Immature natural killer cell (primary cell): Measurements from ENCODE around the gene VTCN1. TPM values are rescaled to one million over a fixed set of nuclear protein-coding genes. Genes with fewer than 3 reads are reported as not detected.
"Not testable (repeated sequence)": the region's sequence is repeated elsewhere in the genome, so short reads cannot be mapped to it uniquely, and the experiment has no call there.

Source experiments
- DNase-seq, 3 donors: peaks; one replicate each; pipeline ENCODE4 v3.0.0; 2022; ENCODE audit warnings: mixed read lengths in 1 of 3
- H3K27ac Mint-ChIP-seq, 6 donors: one replicate each; pipeline ENCODE4 v1.8.0; 2020; ENCODE audit warnings: mixed read lengths in 6 of 6, mild to moderate bottlenecking in 5 of 6, inconsistent platforms in 4 of 6, moderate library complexity in 3 of 6
- H3K27me3 Mint-ChIP-seq, 3 donors: one replicate each; pipeline ENCODE4 v1.8.0; 2020 to 2021; ENCODE audit warnings: low read depth in 3 of 3, mild to moderate bottlenecking in 3 of 3, mixed read lengths in 3 of 3, moderate library complexity in 3 of 3, inconsistent platforms in 1 of 3
- H3K36me3 Mint-ChIP-seq, 3 donors: one replicate each; pipeline ENCODE4 v1.8.0; 2020; ENCODE audit warnings: mixed read lengths in 3 of 3, inconsistent platforms in 2 of 3, mild to moderate bottlenecking in 2 of 3
- H3K4me1 Mint-ChIP-seq, 2 donors: one replicate each; pipeline ENCODE4 v1.8.0; 2020; ENCODE audit warnings: inconsistent platforms in 2 of 2, mild to moderate bottlenecking in 2 of 2, mixed read lengths in 2 of 2, moderate library complexity in 1 of 2
- H3K4me3 Mint-ChIP-seq, 5 donors: one replicate each; pipeline ENCODE4 v1.8.0; 2020; ENCODE audit warnings: mild to moderate bottlenecking in 5 of 5, mixed read lengths in 5 of 5, inconsistent platforms in 3 of 5, moderate library complexity in 3 of 5
- H3K9me3 Mint-ChIP-seq, 6 donors: one replicate each; pipeline ENCODE4 v1.8.0; 2020; ENCODE audit warnings: mild to moderate bottlenecking in 6 of 6, mixed read lengths in 6 of 6, inconsistent platforms in 4 of 6, moderate library complexity in 3 of 6
- polyA plus RNA-seq, 3 donors: library from polyadenylated mRNA; unstranded; fragments of 300-500 nt; fragmentation: Illumina TruSeq; gene quantifications; one replicate each; pipeline ENCODE4 v1.2.3, GENCODE V29; 2021

Gene VTCN1
- not detected for polyA plus RNA-seq

GRCh38 chr1:117210831-117211261, at the start of gene VTCN1:
VTCN1 (minus strand) TSS chr1:117210927; CDS start chr1:117210855, 72 bp downstream.
- Mint-ChIP-seq H3K27ac (no peak within 1 kb of the TSS), H3K4me1 (no peaks in the 10 kb centered on the region), H3K4me3 (no peak within 1 kb of the TSS), H3K9me3 (no peaks in the 10 kb centered on the region), H3K36me3 (no peaks in the 10 kb centered on the region), H3K27me3 (peaks cover 3 to 10% (median 3%) of the 10 kb centered on the region in 3 donors)
- no peak for DNase-seq

DNA sequence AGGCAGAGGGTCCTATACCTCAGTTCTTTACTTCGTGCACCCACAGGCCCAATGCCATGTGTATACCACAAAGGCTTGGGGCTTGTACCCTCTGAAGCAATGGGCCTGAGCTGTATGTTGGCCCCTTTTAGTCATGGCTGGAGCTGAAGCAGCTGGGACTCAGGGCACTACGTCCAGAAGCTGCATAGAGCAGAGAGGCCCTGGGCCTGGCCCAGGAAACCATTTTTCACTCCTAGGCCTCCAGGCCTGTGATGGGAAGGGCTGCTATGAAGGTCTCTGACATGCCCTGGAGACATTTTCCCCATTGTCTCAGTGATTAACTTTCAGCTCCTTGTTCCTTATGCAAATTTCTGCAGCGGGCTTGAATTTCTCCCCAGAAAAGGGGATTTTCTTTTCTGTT, 48.1 kb upstream of the VTCN1 start:
- peaks cover 4 to 16% (median 5%) of the 10 kb centered on the region in 3 donors for H3K27me3 Mint-ChIP-seq
- peaks cover 0 to 4% (median 0%) of the 10 kb centered on the region in 6 donors for H3K9me3 Mint-ChIP-seq
- H3K4me1 Mint-ChIP-seq: no peaks in the 10 kb centered on the region
- no peak for DNase-seq
- no peaks in the 10 kb centered on the region for H3K36me3 Mint-ChIP-seq
- H3K27ac Mint-ChIP-seq: no peak overlapping the region
- H3K4me3 Mint-ChIP-seq: no peak overlapping the region

DNA sequence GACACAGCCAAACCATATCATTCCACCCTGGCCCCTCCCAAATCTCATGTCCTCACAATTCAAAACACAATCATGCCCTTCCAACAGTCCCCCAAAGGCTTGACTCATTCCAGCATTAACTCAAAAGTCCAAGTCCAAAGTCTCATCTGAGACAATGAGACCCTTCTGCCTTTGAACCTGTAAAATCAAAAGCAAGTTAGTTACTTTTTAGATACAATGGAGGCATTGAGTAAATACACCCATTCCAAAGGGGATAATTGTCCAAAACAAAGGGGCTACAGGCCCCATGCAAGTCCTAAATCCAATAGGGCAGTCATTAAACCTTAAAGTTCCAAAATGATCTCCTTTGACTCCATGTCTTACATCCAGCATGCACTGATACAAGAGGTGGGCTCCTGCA, 47.3 kb upstream of the VTCN1 start:
- H3K9me3 Mint-ChIP-seq, DNase-seq, H3K27ac Mint-ChIP-seq, H3K4me3 Mint-ChIP-seq, H3K36me3 Mint-ChIP-seq, H3K4me1 Mint-ChIP-seq: not testable (repeated sequence)
- H3K27me3 Mint-ChIP-seq: peaks cover 4 to 16% (median 5%) of the 10 kb centered on the region in 3 donors

DNA sequence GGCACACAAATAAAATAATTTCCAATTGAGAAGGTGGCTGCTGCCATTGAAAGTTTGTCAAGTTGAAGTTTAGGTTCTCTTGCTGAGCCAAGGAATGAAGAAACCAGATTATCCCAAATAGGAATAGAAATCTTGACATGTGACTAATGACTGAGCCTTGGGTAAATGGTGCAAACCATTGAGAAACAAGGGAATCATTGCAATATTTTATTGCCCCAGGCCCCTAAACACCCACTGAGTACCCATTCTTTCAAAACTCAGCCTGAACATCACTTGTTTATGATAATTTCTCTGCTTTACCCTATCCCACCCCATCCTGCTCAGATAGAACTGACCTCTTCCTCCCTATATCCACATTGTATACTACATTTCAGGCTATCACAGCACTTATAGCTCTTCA, 46.6 kb upstream of the VTCN1 start:
- no peak for DNase-seq
- Mint-ChIP-seq H3K36me3 (no peaks in the 10 kb centered on the region), H3K27me3 (peaks cover 2 to 9% (median 4%) of the 10 kb centered on the region in 3 donors), H3K4me1 (no peaks in the 10 kb centered on the region), H3K4me3 (no peak overlapping the region), H3K9me3 (peaks cover 0 to 4% (median 0%) of the 10 kb centered on the region in 6 donors), H3K27ac (no peak overlapping the region)

DNA sequence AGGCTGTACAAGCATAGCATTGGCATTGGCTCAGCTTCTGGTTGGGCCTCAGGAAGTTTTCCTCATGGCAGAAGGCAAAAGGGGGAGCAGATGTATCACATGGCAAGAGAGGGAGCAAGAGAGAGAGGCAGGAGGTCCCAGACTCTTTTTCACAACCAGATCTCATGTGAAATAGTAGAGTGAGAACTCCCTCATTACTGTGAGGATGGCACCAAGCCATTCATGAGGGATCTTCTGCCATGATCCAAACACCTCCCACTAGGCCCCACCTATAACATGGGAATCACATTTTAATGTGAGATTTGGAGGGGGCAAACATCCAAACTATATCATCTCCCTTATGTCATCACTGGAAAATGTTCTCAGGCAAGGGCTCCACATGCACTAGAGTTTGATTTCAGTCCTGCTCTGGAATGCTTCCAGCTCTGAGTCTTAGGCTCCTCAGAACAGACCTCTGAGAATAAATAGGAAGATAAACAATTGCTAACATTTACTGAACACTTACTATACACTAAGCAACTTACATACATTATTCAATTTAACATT, 39.4 kb upstream of the VTCN1 start:
- Mint-ChIP-seq H3K27me3 (peaks cover 2 to 15% (median 4%) of the 10 kb centered on the region in 3 donors), H3K27ac (no peak overlapping the region), H3K9me3 (no peaks in the 10 kb centered on the region), H3K4me1 (no peaks in the 10 kb centered on the region), H3K4me3 (no peak overlapping the region), H3K36me3 (no peaks in the 10 kb centered on the region)
- no peak for DNase-seq

DNA sequence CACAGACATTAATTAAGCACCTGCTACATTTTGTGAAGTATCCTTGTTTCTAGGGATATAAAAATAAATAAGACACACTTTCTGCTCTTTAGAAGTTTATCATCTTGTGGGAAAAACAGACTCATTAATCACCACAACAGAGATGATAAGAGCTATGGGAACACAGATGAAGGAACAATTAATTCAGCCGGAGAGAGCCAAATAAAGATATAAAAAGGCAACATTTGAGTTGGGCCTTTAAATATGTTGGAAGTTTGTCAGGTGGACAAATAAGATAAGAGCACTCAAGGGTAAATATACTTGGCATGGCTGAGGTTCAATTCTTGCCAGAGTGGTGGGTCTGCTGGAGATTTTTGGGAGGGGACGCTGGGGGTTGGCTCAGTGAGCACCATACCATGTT, 34.2 kb upstream of the VTCN1 start:
- H3K27ac Mint-ChIP-seq: no peak overlapping the region
- no peaks in the 10 kb centered on the region for H3K36me3 Mint-ChIP-seq
- H3K27me3 Mint-ChIP-seq: peaks cover 0 to 16% (median 13%) of the 10 kb centered on the region in 3 donors
- no peak overlapping the region for H3K4me3 Mint-ChIP-seq
- no peak for DNase-seq
- no peaks in the 10 kb centered on the region for H3K4me1 Mint-ChIP-seq
- no peaks in the 10 kb centered on the region for H3K9me3 Mint-ChIP-seq

GRCh38 chr1:117244306-117244705, 33.6 kb upstream of the VTCN1 start:
- Mint-ChIP-seq H3K4me1 (no peaks in the 10 kb centered on the region), H3K27ac (no peak overlapping the region), H3K27me3 (peaks cover 0 to 16% (median 13%) of the 10 kb centered on the region in 3 donors), H3K4me3 (no peak overlapping the region), H3K36me3 (no peaks in the 10 kb centered on the region), H3K9me3 (no peaks in the 10 kb centered on the region)
- DNase-seq: no peak

GRCh38 chr1:117241512-117241911, 30.8 kb upstream of the VTCN1 start:
- H3K4me1 Mint-ChIP-seq: no peaks in the 10 kb centered on the region
- peaks cover 1 to 13% (median 13%) of the 10 kb centered on the region in 3 donors for H3K27me3 Mint-ChIP-seq
- no peaks in the 10 kb centered on the region for H3K9me3 Mint-ChIP-seq
- no peaks in the 10 kb centered on the region for H3K36me3 Mint-ChIP-seq
- no peak overlapping the region for H3K4me3 Mint-ChIP-seq
- H3K27ac Mint-ChIP-seq: no peak overlapping the region
- DNase-seq: no peak

DNA sequence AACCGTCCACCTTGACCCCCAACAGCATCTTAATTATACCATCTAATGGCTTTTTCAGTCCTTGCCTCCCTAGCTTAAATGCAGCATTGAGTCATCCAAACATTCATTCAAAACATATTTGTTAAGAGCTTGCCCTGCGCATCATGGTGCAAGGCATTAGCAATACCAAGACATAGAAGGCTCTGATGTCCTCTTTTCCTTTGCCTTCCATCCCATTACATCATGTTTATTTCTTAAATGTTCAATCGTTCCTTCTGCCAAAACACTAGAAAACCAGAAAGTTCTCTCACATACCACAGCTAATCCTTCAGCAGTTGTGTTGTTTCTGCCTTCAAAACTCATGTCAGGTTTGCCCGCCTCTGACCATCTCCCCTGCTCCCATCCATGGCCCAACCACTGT, 29.8 kb upstream of the VTCN1 start:
- no peak overlapping the region for H3K27ac Mint-ChIP-seq
- DNase-seq: no peak
- H3K27me3 Mint-ChIP-seq: peaks cover 1 to 13% (median 8%) of the 10 kb centered on the region in 3 donors

DNA sequence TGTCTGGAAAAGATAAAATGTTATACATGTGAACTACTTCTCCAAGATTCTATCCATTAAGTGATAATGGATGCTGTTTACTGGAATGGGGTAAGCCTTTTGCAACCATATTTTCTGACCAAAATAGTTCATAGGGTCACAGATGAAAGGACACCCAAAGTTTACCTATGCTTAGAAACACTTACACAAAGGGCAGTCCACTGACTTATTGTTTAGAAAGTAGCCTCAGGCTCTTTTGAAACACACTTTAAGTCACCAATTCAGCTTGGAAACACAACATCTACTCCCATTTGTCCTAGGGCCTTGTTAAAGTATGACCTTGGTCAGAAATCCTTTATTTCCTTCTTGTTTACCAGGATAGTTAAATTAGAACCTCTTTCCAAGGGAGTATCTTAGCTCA, 28.7 kb upstream of the VTCN1 start:
- Mint-ChIP-seq H3K27ac (no peak overlapping the region), H3K4me1 (no peaks in the 10 kb centered on the region), H3K9me3 (no peaks in the 10 kb centered on the region), H3K36me3 (no peaks in the 10 kb centered on the region), H3K27me3 (peaks cover 3 to 9% (median 5%) of the 10 kb centered on the region in 3 donors), H3K4me3 (no peak overlapping the region)
- no peak for DNase-seq

More for the DNA sequence above, 29.8 kb upstream of the VTCN1 start:
- H3K4me3 Mint-ChIP-seq: no peak overlapping the region
- H3K36me3 Mint-ChIP-seq: no peaks in the 10 kb centered on the region
- H3K9me3 Mint-ChIP-seq: no peaks in the 10 kb centered on the region
- H3K4me1 Mint-ChIP-seq: no peaks in the 10 kb centered on the region

DNA sequence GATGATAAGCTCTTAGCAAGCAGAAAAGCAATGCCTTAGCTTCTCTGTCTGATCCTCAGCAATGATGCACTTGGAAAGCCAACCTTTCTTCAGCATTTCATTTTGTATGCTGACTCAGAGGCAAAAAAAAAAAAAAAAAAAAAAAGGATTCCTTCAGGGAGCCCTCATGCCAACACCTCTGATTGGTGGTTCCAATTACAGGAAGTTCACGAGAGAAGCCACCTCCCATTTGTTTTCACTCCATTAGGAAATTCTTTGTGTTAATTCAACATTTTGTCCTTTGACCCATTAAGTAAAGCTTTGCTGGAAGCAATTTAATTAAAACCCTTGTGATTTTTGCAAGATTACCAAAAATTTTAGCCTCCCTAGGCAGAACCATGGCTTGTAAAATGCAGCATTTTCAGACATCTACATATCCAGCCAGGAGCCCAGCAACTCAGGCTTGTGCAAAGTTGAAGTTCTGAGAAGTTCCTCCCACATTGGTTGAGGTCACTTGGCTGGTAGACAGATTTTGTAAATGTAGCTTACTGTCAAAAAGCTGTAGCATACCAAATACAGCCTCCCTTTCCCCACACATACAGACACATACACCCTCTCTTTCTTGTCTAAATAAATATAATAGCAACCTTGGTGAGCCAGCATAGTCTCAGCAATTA, 27.1 kb upstream of the VTCN1 start:
- no peaks in the 10 kb centered on the region for H3K4me1 Mint-ChIP-seq
- DNase-seq: no peak
- no peaks in the 10 kb centered on the region for H3K36me3 Mint-ChIP-seq
- no peak overlapping the region for H3K27ac Mint-ChIP-seq
- H3K4me3 Mint-ChIP-seq: no peak overlapping the region
- H3K9me3 Mint-ChIP-seq: peaks cover 0 to 2% (median 0%) of the 10 kb centered on the region in 6 donors
- peaks cover 5 to 11% (median 6%) of the 10 kb centered on the region in 3 donors for H3K27me3 Mint-ChIP-seq

- Mint-ChIP-seq H3K4me3 (no peak overlapping the region), H3K9me3 (peaks cover 0 to 2% (median 0%) of the 10 kb centered on the region in 6 donors), H3K27me3 (peaks cover 5 to 7% (median 6%) of the 10 kb centered on the region in 3 donors), H3K36me3 (no peaks in the 10 kb centered on the region), H3K4me1 (no peaks in the 10 kb centered on the region), H3K27ac (no peak overlapping the region)
- DNase-seq: no peak
Observed at GRCh38 chr1:117235863-117236465, 25.2 kb upstream of the VTCN1 start.

GRCh38 chr1:117232531-117232930, 21.8 kb upstream of the VTCN1 start:
- H3K27ac Mint-ChIP-seq: no peak overlapping the region
- H3K36me3 Mint-ChIP-seq: no peaks in the 10 kb centered on the region
- no peaks in the 10 kb centered on the region for H3K4me1 Mint-ChIP-seq
- DNase-seq: no peak
- peaks cover 0 to 2% (median 0%) of the 10 kb centered on the region in 6 donors for H3K9me3 Mint-ChIP-seq
- no peak overlapping the region for H3K4me3 Mint-ChIP-seq
- H3K27me3 Mint-ChIP-seq: peaks cover 1 to 7% (median 5%) of the 10 kb centered on the region in 3 donors

- Mint-ChIP-seq H3K27me3 (peaks cover 1 to 7% (median 5%) of the 10 kb centered on the region in 3 donors), H3K27ac (no peak overlapping the region), H3K36me3 (no peaks in the 10 kb centered on the region), H3K4me1 (no peaks in the 10 kb centered on the region), H3K9me3 (peaks cover 0 to 2% (median 0%) of the 10 kb centered on the region in 6 donors), H3K4me3 (no peak overlapping the region)
- DNase-seq: no peak
Observed at GRCh38 chr1:117231748-117232373, 21.1 kb upstream of the VTCN1 start.
